Heart left ventricle (tissue), 16 donors: ENCODE data around the gene OR4P4. TPM values are rescaled to one million over a fixed set of nuclear protein-coding genes. Genes with fewer than 3 reads are reported as not detected.

Experiments
- ATAC-seq, 4 donors: fragments of 200-7000 bp; cut with Tn5 transposase; one replicate each; pipeline ENCODE4 v1.9.1; 2020 to 2022; ENCODE audit warnings: moderate library complexity in 4 of 4, mild to moderate bottlenecking in 3 of 4, moderate number of reproducible peaks in 1 of 4
- DNase-seq, 5 donors: peaks; one replicate each; pipeline ENCODE4 v3.0.0-alpha.2; 2020
- H3K27ac ChIP-seq, 12 donors: fragments of 200-600 bp; sonication (generic) in 4 of 12; one replicate each; pipeline versions ENCODE4 v1.5.0 to v1.8.0; 2016 to 2022; ENCODE audit warnings: mild to moderate bottlenecking in 2 of 12
- H3K27me3 ChIP-seq, 9 donors: fragments of 200-600 bp; sonication (generic) in 2 of 9; one replicate each; pipeline versions ENCODE4 v1.5.1 to v1.8.0; 2016 to 2022; ENCODE audit warnings: mild to moderate bottlenecking in 3 of 9
- H3K36me3 ChIP-seq, 9 donors: fragments of 200-600 bp; sonication (generic) in 2 of 9; one replicate each; pipeline versions ENCODE4 v1.5.0 to v1.8.0; 2018 to 2022; ENCODE audit warnings: mild to moderate bottlenecking in 2 of 9
- H3K4me1 ChIP-seq, 12 donors: fragments of 200-600 bp; sonication (generic) in 4 of 12; one replicate each; pipeline versions ENCODE4 v1.5.0 to v1.8.0; 2016 to 2022; ENCODE audit warnings: mild to moderate bottlenecking in 3 of 12
- H3K4me3 ChIP-seq, 12 donors: fragments of 200-600 bp; sonication (generic) in 4 of 12; one replicate each; pipeline versions ENCODE4 v1.5.0 to v1.8.0; 2017 to 2022; ENCODE audit warnings: mild to moderate bottlenecking in 9 of 12, moderate library complexity in 4 of 12
- H3K9me3 ChIP-seq, 12 donors: fragments of 200-600 bp; sonication (generic) in 4 of 12; one replicate each; pipeline versions ENCODE4 v1.5.0 to v1.8.0; 2016 to 2022; ENCODE audit warnings: mild to moderate bottlenecking in 1 of 12
- POLR2A ChIP-seq, 2 donors: fragments of 450-650 bp; IDR thresholded peaks; one replicate each; pipeline ENCODE4 v1.6.1; 2017; ENCODE audit warnings: antibody characterized with exemption in 2 of 2, mild to moderate bottlenecking in 2 of 2, moderate library complexity in 2 of 2
- WGBS, 4 donors: extraction: QIAGEN DNeasy Blood & Tissue Kit in 2 of 4; methylation state at CpG; one replicate each; pipeline versions ENCODE4 v1.1.5 to v1.1.7; 2013 to 2018; 5-methylcytosine and 5-hydroxymethylcytosine counted together
- intact Hi-C, 10 donors: fragments of 100-400 bp; cut with DNase I; formaldehyde crosslinking; loops; one replicate each; pipeline versions ENCODE4 v1.11.1 to v1.14.2; 2022
- polyA plus RNA-seq, 2 donors: library from polyadenylated mRNA; stranded (reverse); fragments of 200-250 nt; gene quantifications; one replicate each; pipeline ENCODE4 v1.2.3, GENCODE V29; 2013
- total RNA-seq, 9 donors: library from RNA; depleted of rRNA in 2 of 9; stranded (reverse); fragments of >200 nt in 2 of 9; fragmentation: NEBNext Ultra II Directional in 3 of 9; extraction: Animal tissue kit (Norgen Biotek cat#: 25700) in 3 of 9; gene quantifications; one replicate each; pipeline versions ENCODE4 v1.1.0 to v1.2.4, GENCODE V29; 2016 to 2023
- TF ChIP-seq, protein P1 (sequence below), 12 donors: fragments of 200-600 bp; sonication (generic) in 4 of 12; IDR thresholded peaks; one replicate each; pipeline versions ENCODE4 v1.5.0 to v1.8.0; 2018 to 2022; ENCODE audit warnings: antibody characterized with exemption in 12 of 12, mild to moderate bottlenecking in 5 of 12
- donor health status: ischemic (EF 13 %, LVEDD 7.1; RV severe dilation, severe dysfunction).
- donor health status: healthy with polysubstance abuse.
- donor health status: DM: no; HTN: yes; CAD: no.
- donor health status: DM: no; HTN: no; CAD: no.
- donor health status: ischemic (EF 25% LVEDD 6.9; RV normal size, moderate dysfunction).
- donor health status: ischemic (EF 25% LVEDD 5.7; RV mildly dilated, moderate dysfunction).
- donor health status: healthy.
- donor health status: DM: yes; HTN: yes; CAD: no.
- donor health status: ischemic (EF 35%, LVEDD 5.7; RV mildly dilated, moderate dysfunction).
- donor health status: nonischemic (EF 11% LVEDD 7.7; RV severe dilation, severe dysfunction).
- donor health status: DM: yes; HTN: yes; CAD: no.
- donor health status: PGD.
- donor health status: ischemic (EF 29% LVEDD 5.4; RV normal size, mild dysfunction).
- donor health status: nonischemic (EF 23%, LVEDD 6.1; RV moderate dilation, normal function).

Gene OR4P4
- total and polyA plus RNA-seq, 11 donors: not detected

DNA sequence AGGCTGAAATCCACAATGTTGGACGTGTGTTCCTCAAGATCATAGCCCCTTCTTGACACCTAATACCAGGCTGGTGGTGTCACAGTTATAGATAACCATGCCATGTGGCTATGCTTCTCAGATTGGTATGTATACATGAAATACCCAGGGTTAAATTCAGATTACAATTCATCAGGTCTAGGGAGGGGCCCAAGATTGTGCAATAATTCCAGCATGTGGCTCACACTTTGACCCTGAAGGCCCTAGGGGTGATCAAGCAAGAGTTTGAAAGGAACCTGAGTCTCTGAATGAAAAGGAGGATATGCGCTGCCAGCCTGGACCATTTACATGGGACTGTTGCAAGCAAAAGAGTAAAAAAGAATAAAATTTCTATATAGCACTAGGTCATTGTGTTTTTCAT lies 34.5 kb downstream of the OR4P4 start:
- no peak overlapping the region for H3K27ac ChIP-seq
- DNase-seq (no peak), ATAC-seq (no peak)
- WGBS, 4 donors: 37 to 47% (median 42%) methylated on average over 2 of the region's 2 CpGs
- H3K27me3 ChIP-seq: no peaks in the 10 kb centered on the region
- intact Hi-C loops: loop anchor here in 1 of 10 donors (10.0 kb wide), 1 partner anchor 85 kb away; no protein-coding TSS in a partner anchor
- H3K4me1 ChIP-seq: no peaks in the 10 kb centered on the region
- no peak for TF ChIP-seq POLR2A (IDR thresholded peaks at IDR 0.05)
- TF ChIP-seq, protein P1, sequence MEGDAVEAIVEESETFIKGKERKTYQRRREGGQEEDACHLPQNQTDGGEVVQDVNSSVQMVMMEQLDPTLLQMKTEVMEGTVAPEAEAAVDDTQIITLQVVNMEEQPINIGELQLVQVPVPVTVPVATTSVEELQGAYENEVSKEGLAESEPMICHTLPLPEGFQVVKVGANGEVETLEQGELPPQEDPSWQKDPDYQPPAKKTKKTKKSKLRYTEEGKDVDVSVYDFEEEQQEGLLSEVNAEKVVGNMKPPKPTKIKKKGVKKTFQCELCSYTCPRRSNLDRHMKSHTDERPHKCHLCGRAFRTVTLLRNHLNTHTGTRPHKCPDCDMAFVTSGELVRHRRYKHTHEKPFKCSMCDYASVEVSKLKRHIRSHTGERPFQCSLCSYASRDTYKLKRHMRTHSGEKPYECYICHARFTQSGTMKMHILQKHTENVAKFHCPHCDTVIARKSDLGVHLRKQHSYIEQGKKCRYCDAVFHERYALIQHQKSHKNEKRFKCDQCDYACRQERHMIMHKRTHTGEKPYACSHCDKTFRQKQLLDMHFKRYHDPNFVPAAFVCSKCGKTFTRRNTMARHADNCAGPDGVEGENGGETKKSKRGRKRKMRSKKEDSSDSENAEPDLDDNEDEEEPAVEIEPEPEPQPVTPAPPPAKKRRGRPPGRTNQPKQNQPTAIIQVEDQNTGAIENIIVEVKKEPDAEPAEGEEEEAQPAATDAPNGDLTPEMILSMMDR (IDR thresholded peaks at IDR 0.05): no peak
- no peaks in the 10 kb centered on the region for H3K36me3 ChIP-seq
- no peaks in the 10 kb centered on the region for H3K9me3 ChIP-seq
- H3K4me3 ChIP-seq: no peak overlapping the region

- DNase-seq (no peak), ATAC-seq (no peak)
- Histone ChIP-seq H3K4me3 (no peak overlapping the region), H3K27me3 (no peaks in the 10 kb centered on the region), H3K27ac (no peak overlapping the region), H3K9me3 (no peaks in the 10 kb centered on the region), H3K4me1 (no peaks in the 10 kb centered on the region), H3K36me3 (no peaks in the 10 kb centered on the region)
- WGBS, 4 donors: 50 to 61% (median 52%) methylated on average over 5 of the region's 5 CpGs
- TF ChIP-seq, protein P1 (IDR thresholded peaks at IDR 0.05): no peak
- TF ChIP-seq POLR2A (IDR thresholded peaks at IDR 0.05): no peak
- intact Hi-C loops: no loop called here
Measured at GRCh38 chr11:55673860-55674259, 38.9 kb downstream of the OR4P4 start.

Other genes starting within 250 kb of the OR4P4 start
- gene OR4C15, start 80.6 kb upstream of the OR4P4 start, total RNA-seq: not detected
- not detected for gene OR4C15, start 80.6 kb upstream of the OR4P4 start, polyA plus RNA-seq
- gene OR4C16, start 63.0 kb upstream of the OR4P4 start, total RNA-seq: not detected
- not detected for gene OR4C16, start 63.0 kb upstream of the OR4P4 start, polyA plus RNA-seq
- not detected for gene OR4C11, start 27.5 kb upstream of the OR4P4 start, total RNA-seq
- not detected for gene OR4C11, start 27.5 kb upstream of the OR4P4 start, polyA plus RNA-seq
- gene OR4S2, start 13.2 kb downstream of the OR4P4 start, total RNA-seq: not detected
- not detected for gene OR4S2, start 13.2 kb downstream of the OR4P4 start, polyA plus RNA-seq
- gene OR4C6, start 27.1 kb downstream of the OR4P4 start, total RNA-seq: not detected
- not detected for gene OR4C6, start 27.1 kb downstream of the OR4P4 start, polyA plus RNA-seq
- gene OR5D13, start 138.3 kb downstream of the OR4P4 start, total RNA-seq: not detected
- gene OR5D13, start 138.3 kb downstream of the OR4P4 start, polyA plus RNA-seq: not detected
- not detected for gene OR5D14, start 160.4 kb downstream of the OR4P4 start, total RNA-seq
- gene OR5D14, start 160.4 kb downstream of the OR4P4 start, polyA plus RNA-seq: not detected
- gene OR5L1, start 176.3 kb downstream of the OR4P4 start, total RNA-seq: not detected
- gene OR5L1, start 176.3 kb downstream of the OR4P4 start, polyA plus RNA-seq: not detected
- gene OR5D18, start 184.5 kb downstream of the OR4P4 start, total RNA-seq: not detected
- gene OR5D18, start 184.5 kb downstream of the OR4P4 start, polyA plus RNA-seq: not detected
- not detected for gene OR5L2, start 192.1 kb downstream of the OR4P4 start, total RNA-seq
- gene OR5L2, start 192.1 kb downstream of the OR4P4 start, polyA plus RNA-seq: not detected
- gene OR5D16, start 203.6 kb downstream of the OR4P4 start, total RNA-seq: not detected
- gene OR5D16, start 203.6 kb downstream of the OR4P4 start, polyA plus RNA-seq: not detected
- gene TRIM51, start 248.2 kb downstream of the OR4P4 start, total RNA-seq: not detected
- gene TRIM51, start 248.2 kb downstream of the OR4P4 start, polyA plus RNA-seq: not detected